IMR-90 (cell line): ENCODE results near the gene DLGAP3. TPM values are rescaled to one million over a fixed set of nuclear protein-coding genes. Genes with fewer than 3 reads are reported as not detected.

Experiments
- ATAC-seq: fragments of 200-7000 bp; cut with Tn5 transposase; 2 replicates; pipeline ENCODE4 v1.9.1; 2020; ENCODE audit warnings: low read depth, mild to moderate bottlenecking, moderate library complexity
- BruUV-seq: library from RNA; stranded (reverse); fragments of 400-500 nt; replicated peaks from 2 replicates; lab custom pipeline; 2021; lab: Mats Ljungman, UMichigan
- CTCF ChIA-PET: fragments of 300-600 bp; formaldehyde crosslinking; extraction: SDS; loops from one replicate; lab custom pipeline; 2021; ENCODE audit warnings: antibody characterized with exemption; lab: Yijun Ruan, JAX
- POLR2A ChIA-PET: fragments of 300-600 bp; sonication (Branson Sonifier 250); formaldehyde crosslinking; loops from one replicate; lab custom pipeline; 2022; ENCODE audit warnings: antibody characterized with exemption; ENCODE audit not compliant: unreplicated experiment; lab: Charles Lee
- DNase-seq: peaks from one replicate; pipeline ENCODE4 v3.0.0; 2013
- H2AFZ ChIP-seq: replicated peaks from 2 replicates; pipeline ENCODE3; 2013; ENCODE audit warnings: low read length, mild to moderate bottlenecking; ENCODE audit not compliant: poor library complexity
- H2AK5ac ChIP-seq: 2 replicates; pipeline ENCODE4 v1.6.1; 2013; ENCODE audit warnings: low read depth, low read length, inconsistent platforms
- H2AK9ac ChIP-seq: replicated peaks from 2 replicates; pipeline ENCODE3; 2013; ENCODE audit warnings: mild to moderate bottlenecking, low read depth, low read length, moderate library complexity; ENCODE audit not compliant: poor library complexity
- H2BK120ac ChIP-seq: 2 replicates; pipeline ENCODE4 v1.6.1; 2013; ENCODE audit warnings: low read depth, low read length, inconsistent platforms
- H2BK15ac ChIP-seq: 3 replicates; pipeline ENCODE4 v1.6.1; 2013; ENCODE audit warnings: low read depth, low read length, inconsistent platforms
- H2BK20ac ChIP-seq: 2 replicates; pipeline ENCODE4 v1.6.1; 2013; ENCODE audit warnings: low read depth, mild to moderate bottlenecking, inconsistent platforms, low read length, moderate library complexity
- H2BK5ac ChIP-seq: 2 replicates; pipeline ENCODE4 v1.6.1; 2013; ENCODE audit warnings: mild to moderate bottlenecking, low read depth, low read length, inconsistent platforms; ENCODE audit not compliant: poor library complexity, severe bottlenecking
- H3K14ac ChIP-seq: replicated peaks from 2 replicates; pipeline ENCODE4 v1.6.1; 2013; ENCODE audit warnings: low read depth, low read length, inconsistent platforms
- H3K18ac ChIP-seq: 2 replicates; pipeline ENCODE4 v1.6.1; 2013; ENCODE audit warnings: low read depth, low read length, control low read depth
- H3K23ac ChIP-seq: 2 replicates; pipeline ENCODE4 v1.6.1; 2013; ENCODE audit warnings: low read depth, low read length, inconsistent platforms
- H3K27ac ChIP-seq: 2 replicates; pipeline ENCODE4 v1.5.1; 2013; ENCODE audit warnings: mild to moderate bottlenecking, control low read depth, low read length; ENCODE audit not compliant: insufficient read depth
- H3K27me3 ChIP-seq: 2 replicates; pipeline ENCODE4 v1.6.1; 2013; ENCODE audit warnings: low read length; ENCODE audit not compliant: control insufficient read depth, insufficient read depth
- H3K36me3 ChIP-seq: 2 replicates; pipeline ENCODE4 v1.6.1; 2013; ENCODE audit warnings: low read length, mixed read lengths; ENCODE audit not compliant: control insufficient read depth, insufficient read depth
- H3K4ac ChIP-seq: 2 replicates; pipeline ENCODE4 v1.6.1; 2013; ENCODE audit warnings: low read depth, low read length, inconsistent platforms
- H3K4me1 ChIP-seq: 2 replicates; pipeline ENCODE4 v1.6.1; 2013; ENCODE audit warnings: low read length, mixed read lengths; ENCODE audit not compliant: control insufficient read depth, insufficient read depth
- H3K4me2 ChIP-seq: 2 replicates; pipeline ENCODE4 v1.6.1; 2013; ENCODE audit warnings: low read depth, mild to moderate bottlenecking, control low read depth, low read length, moderate library complexity
- H3K4me3 ChIP-seq: 2 replicates; pipeline ENCODE4 v1.5.1; 2013; ENCODE audit warnings: low read depth, mild to moderate bottlenecking, control low read depth, low read length, moderate library complexity; ENCODE audit not compliant: insufficient read depth
- H3K56ac ChIP-seq: 2 replicates; pipeline ENCODE4 v1.6.1; 2013; ENCODE audit warnings: low read length, inconsistent platforms; ENCODE audit not compliant: insufficient read depth; ENCODE audit errors: extremely low read depth
- H3K79me1 ChIP-seq, 2 experiments: 2 replicates each; pipeline ENCODE4 v1.6.1; 2013; ENCODE audit warnings: low read length in 2 of 2, inconsistent platforms in 1 of 2, low read depth in 1 of 2
- H3K9ac ChIP-seq: 2 replicates; pipeline ENCODE4 v1.6.1; 2013; ENCODE audit warnings: low read depth, low read length, control low read depth
- H3K9me1 ChIP-seq: 2 replicates; pipeline ENCODE4 v1.6.1; 2013; ENCODE audit warnings: low read length, inconsistent platforms; ENCODE audit not compliant: insufficient read depth
- H3K9me3 ChIP-seq: 2 replicates; pipeline ENCODE4 v1.6.1; 2013; ENCODE audit warnings: low read length; ENCODE audit not compliant: control insufficient read depth, insufficient read depth
- H4K20me1 ChIP-seq: 2 replicates; pipeline ENCODE4 v1.6.1; 2013; ENCODE audit warnings: low read length, inconsistent platforms; ENCODE audit not compliant: insufficient read depth
- H4K5ac ChIP-seq: 2 replicates; pipeline ENCODE4 v1.6.1; 2013; ENCODE audit warnings: mild to moderate bottlenecking, low read depth, low read length, control low read depth
- H4K8ac ChIP-seq, 2 experiments: 2 replicates each; pipeline ENCODE4 v1.6.1; 2013; ENCODE audit warnings: low read depth in 2 of 2, low read length in 2 of 2, control low read depth in 1 of 2, inconsistent platforms in 1 of 2
- H4K91ac ChIP-seq: 2 replicates; pipeline ENCODE4 v1.6.1; 2013; ENCODE audit warnings: low read depth, low read length, inconsistent platforms; ENCODE audit not compliant: insufficient read depth
- CEBPB ChIP-seq: IDR thresholded peaks from 2 replicates; pipeline ENCODE4 v1.6.1; 2012; ENCODE audit warnings: low read depth, low read length, improper control_type of control experiment
- FOS ChIP-seq: fragments of 150-350 bp; IDR thresholded peaks from 2 replicates; pipeline ENCODE4 v1.6.1; 2016; ENCODE audit warnings: low read depth, low read length
- MAZ ChIP-seq: IDR thresholded peaks from 2 replicates; pipeline ENCODE4 v1.6.1; 2012; ENCODE audit warnings: low read depth, mild to moderate bottlenecking, low read length, improper control_type of control experiment, moderate library complexity, borderline replicate concordance
- MXI1 ChIP-seq: IDR thresholded peaks from 2 replicates; pipeline ENCODE4 v1.6.1; 2012; ENCODE audit warnings: low read depth, mild to moderate bottlenecking, low read length, moderate library complexity, borderline replicate concordance
- POLR2A ChIP-seq: IDR thresholded peaks from 2 replicates; pipeline ENCODE4 v1.6.1; 2012; ENCODE audit warnings: mild to moderate bottlenecking, low read depth, low read length
- dilution Hi-C: fragments of 300-500 bp; cut with HindIII; formaldehyde crosslinking; loops from one replicate; pipeline ENCODE4 v1.14.3; 2018; ENCODE audit warnings: low sequenced_read_pairs; ENCODE audit not compliant: unreplicated experiment
- in situ Hi-C: fragments of 300-500 bp; cut with MboI; formaldehyde crosslinking; loops from 3 replicates; pipeline ENCODE4 v1.14.3; 2019; ENCODE audit warnings: low sequenced_read_pairs, inconsistent platforms, mixed read lengths
- intact Hi-C: fragments of 100-400 bp; cut with micrococcal nuclease; formaldehyde crosslinking; loops from 2 replicates; pipeline ENCODE4 v1.10.0; 2022
- polyA plus RNA-seq, 3 experiments: library from polyadenylated mRNA; depleted of rRNA; stranded (reverse); fragments of >200 nt; gene quantifications; 2 replicates each; pipeline ENCODE4 v1.2.3, GENCODE V29; 2012; ENCODE audit warnings: low replicate concordance in 1 of 3
- total RNA-seq: library from RNA; depleted of rRNA; stranded (reverse); fragments of >200 nt; gene quantifications from 2 replicates; pipeline ENCODE4 v1.2.3, GENCODE V29; 2012; rRNA removed

Gene DLGAP3
- total and polyA plus RNA-seq, 2 of the 4 experiments (the other 2 are of a cell fraction): 0.02 TPM; not detected in 1

DNA sequence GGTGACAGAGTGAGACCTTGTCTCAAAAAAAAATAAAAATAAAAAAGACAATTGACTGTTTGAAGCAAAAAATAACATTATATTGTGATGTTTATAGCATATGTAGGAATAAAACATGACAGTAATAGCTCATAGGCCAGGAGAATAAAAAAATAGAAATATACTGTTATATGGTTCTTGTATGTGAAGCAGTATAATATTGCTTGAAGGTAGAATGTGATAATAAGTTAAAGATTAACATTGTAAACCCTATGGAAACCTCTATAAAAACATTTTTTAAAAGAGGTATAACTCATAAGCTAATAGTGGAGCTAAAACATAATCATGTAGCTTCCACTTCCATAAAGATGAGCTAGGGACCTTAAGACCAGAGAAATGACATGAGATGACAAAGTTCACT is 113.1 kb downstream of the DLGAP3 start:
- H3K18ac ChIP-seq: no peak overlapping the region
- no peak overlapping the region for H2BK5ac ChIP-seq
- H2BK120ac ChIP-seq: no peak overlapping the region
- H2AK9ac ChIP-seq: no peak overlapping the region
- H4K91ac ChIP-seq: no peak overlapping the region
- H2BK20ac ChIP-seq: no peak overlapping the region
- H4K8ac ChIP-seq: no peak overlapping the region
- no peak overlapping the region for H2AK5ac ChIP-seq
- no peak overlapping the region for H3K56ac ChIP-seq
- no TSS peak for BruUV-seq
- in situ Hi-C loops (no loop called here), intact Hi-C loops (no loop called here), dilution Hi-C loops (no loop called here)
- no peaks in the 10 kb centered on the region for H3K9me1 ChIP-seq
- no peak overlapping the region for H3K9ac ChIP-seq
- H3K14ac ChIP-seq: no peak overlapping the region
- no peak for DNase-seq
- no peak for ATAC-seq
- H3K36me3 ChIP-seq: no peaks in the 10 kb centered on the region
- TF ChIP-seq CEBPB (no peak), MXI1 (no peak), POLR2A (no peak), MAZ (no peak), FOS (no peak)
- no peaks in the 10 kb centered on the region for H3K79me1 ChIP-seq
- no peak overlapping the region for H3K4ac ChIP-seq
- no peak overlapping the region for H3K4me3 ChIP-seq
- no peaks in the 10 kb centered on the region for H3K27me3 ChIP-seq
- H3K27ac ChIP-seq: no peak overlapping the region
- H3K23ac ChIP-seq: no peak overlapping the region
- no peak overlapping the region for H4K5ac ChIP-seq
- H2AFZ ChIP-seq: no peak overlapping the region
- H4K20me1 ChIP-seq: no peaks in the 10 kb centered on the region
- no peak overlapping the region for H3K4me2 ChIP-seq
- H2BK15ac ChIP-seq: no peak overlapping the region
- CTCF ChIA-PET: interaction anchor here (1.0 kb wide), 1 partner anchor 37 kb away, joined by 3 read pairs; no protein-coding TSS in a partner anchor
- H3K4me1 ChIP-seq: no peaks in the 10 kb centered on the region
- H3K9me3 ChIP-seq: no peaks in the 10 kb centered on the region
- POLR2A ChIA-PET: no interaction called here

Other genes starting within 250 kb of the DLGAP3 start
- gene GJB5, start 174.6 kb downstream of the DLGAP3 start, total RNA-seq: not detected in 2 replicates
- 0.10 and 0.14 TPM in 2 replicates for gene GJB5, start 174.6 kb downstream of the DLGAP3 start, polyA plus RNA-seq (2012; rRNA removed)
- not detected in 2 replicates for gene GJB4, start 169.9 kb downstream of the DLGAP3 start, total RNA-seq
- not detected in 2 replicates for gene GJB4, start 169.9 kb downstream of the DLGAP3 start, polyA plus RNA-seq (2012; rRNA removed)
- not detected in 2 replicates for gene GJB3, start 148.4 kb downstream of the DLGAP3 start, total RNA-seq
- gene GJB3, start 148.4 kb downstream of the DLGAP3 start, polyA plus RNA-seq (2012; rRNA removed): not detected in 2 replicates
- not detected in 2 replicates for gene GJA4, start 136.7 kb downstream of the DLGAP3 start, total RNA-seq
- gene GJA4, start 136.7 kb downstream of the DLGAP3 start, polyA plus RNA-seq (2012; rRNA removed): not detected in 2 replicates
- 31.9 and 36.4 TPM in 2 replicates for gene SMIM12, start 69.9 kb downstream of the DLGAP3 start, total RNA-seq
- 39.8 and 44.4 TPM in 2 replicates for gene SMIM12, start 69.9 kb downstream of the DLGAP3 start, polyA plus RNA-seq (2012; rRNA removed)
- 19.7 and 20.0 TPM in 2 replicates for gene TMEM35B, start 55.7 kb upstream of the DLGAP3 start, total RNA-seq
- gene TMEM35B, start 55.7 kb upstream of the DLGAP3 start, polyA plus RNA-seq (2012; rRNA removed): 20.4 and 22.4 TPM in 2 replicates
- 5.7 and 9.7 TPM in 2 replicates for gene ZMYM6, start 102.3 kb upstream of the DLGAP3 start, total RNA-seq
- 7.2 and 7.7 TPM in 2 replicates for gene ZMYM6, start 102.3 kb upstream of the DLGAP3 start, polyA plus RNA-seq (2012; rRNA removed)
- gene ZMYM1, start 149.7 kb upstream of the DLGAP3 start, total RNA-seq: 26.1 and 33.9 TPM in 2 replicates
- gene ZMYM1, start 149.7 kb upstream of the DLGAP3 start, polyA plus RNA-seq (2012; rRNA removed): 5.7 and 7.2 TPM in 2 replicates